ENCODE results near the gene RPTOR.
A peak's percentile ranks its signal among the peaks of the same experiment; 100 is the strongest.

The RPTOR gene

DNA sequence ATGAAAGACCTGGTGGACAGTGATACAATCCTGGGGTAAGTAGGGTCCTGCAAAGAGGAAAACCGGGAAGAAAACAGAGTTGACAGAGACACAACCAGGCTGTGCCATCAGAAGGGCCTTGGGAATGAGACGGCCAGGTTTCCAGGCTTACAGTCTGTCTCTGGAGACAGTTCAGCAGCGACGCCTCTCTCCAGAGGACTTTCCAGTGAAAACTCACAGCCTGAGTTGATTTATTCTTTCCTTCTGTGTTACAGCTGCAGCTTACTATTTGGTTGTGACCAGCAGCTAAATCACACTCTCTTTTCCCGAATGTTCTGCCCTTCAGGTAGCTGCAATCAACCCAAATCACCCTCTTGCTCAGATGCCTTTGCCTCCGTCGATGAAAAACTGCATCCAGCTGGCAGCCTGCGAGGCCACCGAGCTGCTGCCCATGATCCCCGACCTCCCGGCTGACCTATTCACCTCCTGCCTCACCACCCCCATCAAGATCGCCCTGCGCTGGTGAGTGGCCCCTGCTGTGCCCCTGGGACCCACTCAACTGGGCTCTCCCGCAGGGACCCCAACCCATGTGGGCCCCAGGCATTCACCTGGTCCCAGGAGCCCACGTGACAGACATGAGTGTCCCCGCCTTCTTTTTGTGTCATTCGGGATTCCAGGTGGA, 209.2 kb downstream of the RPTOR start:
- DNase-seq, result no peak

DNA sequence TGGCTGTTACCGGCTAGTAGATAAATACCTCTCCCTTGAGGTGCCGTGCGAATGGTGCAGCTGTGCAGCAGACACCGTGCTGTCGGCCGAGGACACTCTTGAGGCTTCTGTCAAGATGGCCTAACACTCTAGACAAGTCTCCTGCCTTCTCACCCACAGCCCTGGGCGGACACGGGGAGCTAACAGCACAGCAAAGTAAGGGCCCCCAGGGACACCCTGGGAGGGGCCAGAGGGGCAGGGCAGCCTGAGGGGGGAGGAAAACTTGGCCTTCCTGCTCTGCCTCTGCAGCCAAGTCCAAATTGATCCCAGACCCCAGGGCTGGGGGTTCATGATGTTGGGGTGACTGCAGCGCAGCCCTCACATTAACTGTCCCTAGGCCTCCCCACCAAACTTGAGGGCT, 210.2 kb downstream of the RPTOR start:
- no peak for DNase-seq

DNA sequence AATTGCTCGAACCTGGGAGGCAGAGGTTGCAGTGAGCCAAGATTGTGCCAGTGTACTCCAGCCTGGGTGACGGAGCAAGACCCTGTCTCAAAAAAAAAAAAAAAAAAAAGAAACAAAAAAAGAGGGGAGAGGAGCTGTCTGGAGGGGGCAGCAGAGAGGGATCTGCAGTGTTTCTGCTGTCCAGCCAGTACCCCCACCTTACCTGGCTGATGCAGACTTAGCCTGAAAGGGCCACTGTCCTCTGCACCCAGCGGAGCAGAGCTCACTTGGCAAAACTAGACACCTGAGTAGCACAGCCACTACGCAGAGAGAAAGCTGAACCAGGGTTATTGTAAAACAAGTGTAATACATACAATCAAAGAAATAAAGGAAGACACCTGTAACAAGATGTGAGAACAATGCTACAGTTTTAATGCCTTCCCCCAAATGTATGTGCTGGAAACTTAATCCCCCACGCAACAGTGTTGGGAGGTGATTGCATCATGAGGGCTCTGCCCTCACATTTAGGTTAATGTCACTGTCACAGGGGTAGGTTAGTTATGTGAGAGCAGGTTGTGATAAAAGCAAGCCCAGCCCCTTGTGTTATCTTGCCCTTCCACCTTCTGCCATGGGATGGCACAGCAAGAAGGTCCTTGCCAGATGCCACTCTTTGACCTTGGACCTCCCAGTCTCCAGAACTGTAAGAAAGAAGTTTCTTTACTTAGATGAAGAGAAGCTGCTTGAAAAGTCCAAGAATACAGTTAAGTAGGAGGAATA, 211.2 kb downstream of the RPTOR start:
- no peak for DNase-seq

DNA sequence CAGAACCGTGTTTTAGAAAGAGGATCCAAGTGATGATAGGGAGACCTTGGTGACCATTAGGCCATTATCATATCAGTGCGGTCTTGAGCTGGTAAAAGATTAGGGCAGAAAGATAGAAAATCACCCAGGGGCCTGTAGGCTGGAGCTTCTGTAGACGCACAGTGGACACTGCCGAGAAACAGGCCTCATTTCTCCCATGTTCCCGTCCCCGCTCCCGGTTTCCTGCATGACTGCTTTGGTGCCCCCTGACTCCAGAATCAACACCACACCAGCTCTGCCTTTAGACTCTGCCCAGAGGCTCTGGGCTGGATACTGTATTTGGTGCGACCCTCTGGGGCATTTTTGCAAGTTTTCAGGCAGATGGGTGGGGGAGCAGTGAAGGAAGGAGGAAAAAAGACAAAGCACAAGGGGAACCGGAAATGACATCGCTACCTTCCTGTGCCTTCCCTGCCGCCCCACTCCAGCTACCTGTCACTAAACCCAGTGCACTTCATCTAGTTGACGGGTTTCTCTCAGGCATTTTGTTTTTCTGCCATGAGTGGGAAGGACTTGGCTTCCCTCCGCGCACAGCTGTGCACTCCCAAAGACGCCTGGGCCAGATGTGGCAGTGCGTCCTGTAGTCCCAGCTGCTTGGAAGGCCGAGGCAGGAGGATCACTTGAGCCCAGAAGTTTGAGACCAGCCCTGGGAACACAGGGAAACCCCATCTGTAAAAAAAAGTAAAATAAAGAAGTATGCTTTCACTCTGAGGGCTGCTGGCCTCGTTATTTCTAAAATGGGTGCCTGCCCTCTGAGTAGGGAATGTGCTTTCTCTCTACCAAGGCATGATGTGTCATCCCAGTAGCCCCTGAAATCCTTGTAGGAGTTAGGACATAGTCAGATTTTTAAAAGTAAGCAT, 214.1 kb downstream of the RPTOR start:
- DNase-seq, result peak; percentile 63

DNA sequence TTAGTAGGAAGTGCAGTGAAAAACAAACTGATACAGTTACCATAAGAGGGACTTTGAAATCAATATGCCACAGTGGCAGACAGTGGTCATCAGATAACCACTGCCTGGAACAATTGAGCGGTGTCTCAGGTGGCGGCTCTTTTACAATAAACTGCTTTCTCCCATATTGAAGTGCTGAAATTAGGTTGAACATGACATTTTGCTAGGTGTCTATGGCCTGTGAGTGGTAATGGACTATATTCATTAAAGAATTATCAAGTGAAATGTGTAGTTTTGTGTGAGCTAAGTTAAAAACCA, 214.7 kb downstream of the RPTOR start:
- DNase-seq, result no peak

DNA sequence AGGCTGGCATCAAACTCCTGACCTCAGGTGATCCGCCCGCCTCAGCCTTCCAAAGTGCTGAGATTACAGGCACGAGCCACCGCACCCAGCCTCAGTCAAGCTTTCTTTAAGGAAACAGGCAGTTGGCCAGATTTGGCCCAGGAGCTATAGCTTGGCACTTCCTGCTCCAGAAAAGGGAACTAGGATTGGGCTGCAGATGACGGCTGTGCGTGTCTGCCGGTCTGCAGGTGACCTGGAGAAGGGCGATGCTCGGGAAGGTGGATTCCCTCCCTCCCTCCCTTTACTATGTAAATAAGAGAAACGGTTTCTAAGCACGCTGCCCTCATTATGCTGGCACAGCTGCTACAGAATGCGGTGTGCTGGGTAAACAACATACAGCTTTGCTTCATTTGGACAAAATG, 215.9 kb downstream of the RPTOR start:
- no peak for DNase-seq

DNA sequence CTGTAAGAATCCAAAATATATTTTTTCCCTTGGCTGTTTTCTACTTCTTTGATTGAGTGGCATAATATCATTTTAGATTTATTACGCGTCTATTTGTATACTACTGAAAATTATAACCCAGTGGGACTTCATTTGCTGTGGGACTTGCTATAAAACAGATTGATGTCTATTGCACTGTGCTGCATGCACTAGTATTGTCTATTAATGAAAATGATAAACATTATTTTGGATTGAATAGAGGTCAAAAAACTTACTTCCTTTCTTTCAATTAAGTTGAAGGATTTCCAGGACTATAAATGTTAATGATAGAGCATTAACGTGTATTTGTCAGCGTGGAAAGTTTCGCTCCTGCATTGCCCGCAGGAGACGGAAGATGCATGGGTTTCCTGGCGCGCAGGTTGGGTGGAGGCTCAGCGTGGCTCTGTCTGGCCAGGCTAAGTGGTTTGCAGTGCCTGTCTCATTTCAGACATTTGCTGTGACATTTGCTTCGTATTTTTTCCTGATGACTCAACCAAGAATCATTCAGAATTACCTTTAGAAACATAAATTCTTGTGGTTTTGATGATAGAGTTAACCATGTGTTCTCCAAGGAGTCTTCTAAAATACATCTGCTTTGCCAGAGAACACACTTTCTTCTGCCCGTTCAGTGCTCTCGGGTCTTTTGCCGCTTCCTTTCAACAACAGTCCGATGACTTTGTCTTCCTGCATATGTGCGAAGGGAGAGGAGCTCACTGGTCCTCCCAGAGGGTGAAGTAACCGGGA, 216.7 kb downstream of the RPTOR start:
- peak; percentile 66 for DNase-seq

DNA sequence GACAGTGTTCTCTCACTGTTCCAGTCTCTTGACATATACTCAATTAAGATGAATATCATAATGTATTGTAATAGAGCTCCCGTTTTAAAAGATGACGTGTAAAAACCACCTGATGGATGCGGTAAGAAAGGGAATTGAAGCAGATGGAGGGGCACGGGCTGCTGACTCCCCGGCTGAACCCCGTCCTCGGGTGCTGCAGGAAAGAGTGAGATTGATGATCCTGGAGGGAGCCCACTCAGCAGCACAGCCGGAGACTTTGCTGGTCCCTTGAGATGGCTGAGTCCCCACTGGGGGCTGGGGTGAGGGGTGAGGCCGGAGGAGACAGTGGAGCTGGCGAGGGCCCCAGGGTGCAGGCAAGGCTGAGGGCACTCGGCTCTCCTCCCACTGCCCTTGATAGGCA, 217.4 kb downstream of the RPTOR start:
- no peak for DNase-seq

DNA sequence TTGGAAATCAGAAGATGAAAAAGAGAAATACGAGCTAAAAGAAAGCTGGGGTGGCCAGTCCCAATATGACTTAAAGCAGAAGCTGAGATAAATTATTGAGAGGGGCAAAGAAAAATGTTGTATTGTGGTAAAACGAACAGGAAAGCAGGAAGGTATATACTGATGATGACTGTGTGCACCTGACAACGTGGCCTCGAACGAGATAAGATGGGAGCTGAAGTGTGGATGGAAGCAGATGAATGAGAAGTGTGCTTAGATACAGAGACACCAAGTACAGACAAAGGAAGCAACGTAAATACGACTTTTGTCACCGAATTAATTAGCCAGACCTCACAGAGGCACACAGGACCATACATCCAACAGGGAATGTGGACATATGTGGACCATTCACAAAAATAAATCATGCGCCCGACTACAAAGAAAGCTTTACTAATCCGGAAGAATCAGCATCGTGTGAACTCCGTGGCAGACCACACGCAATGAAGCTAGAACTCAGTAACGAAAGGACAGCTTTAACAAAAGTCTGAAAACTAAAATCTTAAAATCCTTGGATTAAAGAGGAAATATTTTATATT, 218.7 kb downstream of the RPTOR start:
- no peak for DNase-seq

DNA sequence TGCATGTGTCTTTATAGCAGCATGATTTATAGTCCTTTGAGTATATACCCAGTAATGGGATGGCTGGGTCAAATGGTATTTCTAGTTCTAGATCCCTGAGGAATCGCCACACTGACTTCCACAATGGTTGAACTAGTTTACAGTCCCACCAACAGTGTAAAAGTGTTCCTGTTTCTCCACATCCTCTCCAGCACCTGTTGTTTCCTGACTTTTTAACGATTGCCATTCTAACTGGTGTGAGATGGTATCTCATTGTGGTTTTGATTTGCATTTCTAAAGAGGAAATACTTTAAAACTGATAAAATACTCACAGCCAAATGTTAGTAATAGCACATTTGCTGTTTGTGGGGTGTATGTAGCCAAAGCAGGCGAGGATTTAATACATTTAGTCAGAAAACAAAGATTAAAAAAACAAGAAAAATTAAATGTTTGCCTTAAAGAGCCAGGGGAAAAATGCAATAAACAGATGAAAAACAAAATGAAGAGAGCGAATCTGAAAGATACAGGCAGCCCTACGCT, 220.0 kb downstream of the RPTOR start:
- peak; percentile 44 for DNase-seq

DNA sequence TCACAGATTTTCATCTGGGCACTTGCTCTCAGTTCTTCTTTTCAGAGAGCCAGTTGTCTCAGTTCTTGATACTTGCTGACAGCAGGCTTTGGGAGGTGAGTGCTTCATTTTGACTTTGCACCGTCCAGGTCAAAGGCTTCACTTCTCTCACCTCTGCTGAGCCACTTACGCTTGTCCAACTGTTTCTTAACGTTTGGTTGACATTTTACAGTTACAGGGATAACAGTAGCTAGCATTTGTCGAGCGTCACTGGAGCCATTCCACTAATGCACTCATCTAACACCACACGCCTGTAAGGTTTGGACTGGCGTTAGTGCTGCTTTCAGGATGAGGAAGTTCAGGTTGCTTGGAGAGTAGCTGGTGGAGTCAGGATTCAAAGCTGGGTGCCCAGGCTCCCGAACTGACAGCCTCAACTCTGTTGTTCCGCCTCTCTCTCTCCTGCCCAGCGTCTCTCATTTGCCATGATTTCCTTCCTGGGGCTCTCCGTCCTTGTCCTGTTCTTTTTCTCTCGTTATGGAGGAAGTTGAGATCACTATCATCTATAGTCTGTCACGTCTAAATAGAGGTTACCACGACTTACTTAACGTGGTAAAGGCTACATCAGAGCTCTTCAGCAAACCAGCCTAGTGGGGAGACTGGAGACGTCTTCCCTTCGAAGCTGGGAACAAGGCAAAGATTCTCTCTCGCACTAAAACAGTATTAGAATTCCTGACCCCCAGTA, 220.8 kb downstream of the RPTOR start:
- peak; percentile 37 for DNase-seq

DNA sequence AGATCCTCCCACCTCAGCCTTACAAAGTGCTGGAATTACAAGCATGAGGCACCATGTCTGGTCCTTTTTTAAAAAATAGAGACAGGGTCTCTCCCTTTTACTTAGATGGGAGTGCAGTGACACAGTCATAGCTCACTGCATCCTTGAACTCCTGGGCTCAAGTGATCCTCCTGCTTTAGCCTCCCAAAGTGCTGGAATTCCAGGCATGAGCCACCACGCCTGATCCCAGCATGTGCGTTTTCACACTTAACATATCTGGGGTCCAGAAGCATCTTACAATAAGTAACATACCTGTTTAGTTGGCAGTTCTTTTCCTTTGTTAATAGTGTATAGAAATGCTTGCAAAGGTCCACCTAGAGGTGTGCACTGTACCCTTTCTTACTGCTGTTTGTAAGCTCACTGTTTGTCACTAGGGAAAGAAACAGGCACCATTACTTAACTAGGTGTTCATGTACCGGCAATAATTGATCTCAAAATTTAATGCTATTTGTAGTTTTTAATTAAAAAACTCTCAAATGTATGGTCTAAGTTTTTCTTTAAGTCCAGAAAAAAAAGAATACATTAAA, 221.7 kb downstream of the RPTOR start:
- DNase-seq, result no peak

DNA sequence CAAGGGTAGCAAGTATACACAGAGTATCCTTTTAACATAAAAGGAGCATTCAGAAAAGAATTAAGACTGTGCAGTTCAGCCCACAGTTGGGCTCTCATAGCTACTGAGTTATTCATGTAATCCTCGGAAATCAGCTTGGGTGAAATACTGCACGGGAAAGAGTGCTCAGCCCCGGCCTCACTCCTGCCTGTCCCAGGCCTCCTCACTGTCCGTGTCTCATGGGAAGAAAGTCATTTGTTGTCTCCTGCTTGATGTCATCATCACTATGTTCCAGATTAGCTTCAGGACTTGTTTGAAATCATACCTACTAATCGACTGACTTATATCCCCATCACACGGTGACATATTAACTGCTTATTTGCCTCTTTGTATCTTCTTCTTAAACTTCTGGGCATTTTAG, 223.8 kb downstream of the RPTOR start:
- no peak for DNase-seq

DNA sequence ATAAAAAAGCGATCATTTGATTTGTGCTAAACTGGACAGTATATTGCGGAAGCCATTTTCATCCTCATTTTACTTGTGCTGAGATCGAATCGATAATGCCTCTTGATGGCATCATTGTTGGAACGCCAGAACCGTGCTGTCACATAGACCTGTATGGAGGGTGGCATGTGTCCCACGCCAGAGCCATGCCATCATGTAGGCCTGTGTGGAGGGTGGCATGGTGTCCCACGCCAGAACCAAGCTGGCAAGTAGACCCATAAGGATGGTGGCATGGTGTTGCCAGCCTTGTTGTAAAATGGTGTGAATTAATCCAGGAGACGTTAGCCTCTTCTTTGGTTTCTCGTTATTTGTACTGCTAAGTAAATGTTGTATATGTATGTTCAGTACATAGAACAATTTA, 224.3 kb downstream of the RPTOR start:
- DNase-seq, result no peak

DNA sequence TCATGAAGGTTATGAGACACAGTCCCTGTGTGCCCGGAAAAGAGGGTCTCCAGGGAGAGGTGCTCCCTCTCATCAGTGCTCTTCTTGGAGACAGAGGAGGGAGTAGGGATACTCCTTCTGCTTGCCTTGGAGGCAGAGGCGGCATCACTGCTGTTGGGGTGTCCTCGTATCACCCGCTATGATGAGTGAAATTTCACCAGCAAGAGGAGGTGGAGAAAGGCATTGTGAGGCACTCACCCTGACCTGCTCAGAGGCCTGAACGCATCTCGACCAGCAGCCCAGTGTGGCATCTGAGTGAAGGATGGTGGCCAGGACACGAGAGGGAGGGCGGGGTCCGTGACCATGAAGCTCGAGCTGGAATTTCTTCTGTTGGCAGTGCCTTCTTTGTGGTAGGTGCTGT, 224.9 kb downstream of the RPTOR start:
- no peak for DNase-seq

DNA sequence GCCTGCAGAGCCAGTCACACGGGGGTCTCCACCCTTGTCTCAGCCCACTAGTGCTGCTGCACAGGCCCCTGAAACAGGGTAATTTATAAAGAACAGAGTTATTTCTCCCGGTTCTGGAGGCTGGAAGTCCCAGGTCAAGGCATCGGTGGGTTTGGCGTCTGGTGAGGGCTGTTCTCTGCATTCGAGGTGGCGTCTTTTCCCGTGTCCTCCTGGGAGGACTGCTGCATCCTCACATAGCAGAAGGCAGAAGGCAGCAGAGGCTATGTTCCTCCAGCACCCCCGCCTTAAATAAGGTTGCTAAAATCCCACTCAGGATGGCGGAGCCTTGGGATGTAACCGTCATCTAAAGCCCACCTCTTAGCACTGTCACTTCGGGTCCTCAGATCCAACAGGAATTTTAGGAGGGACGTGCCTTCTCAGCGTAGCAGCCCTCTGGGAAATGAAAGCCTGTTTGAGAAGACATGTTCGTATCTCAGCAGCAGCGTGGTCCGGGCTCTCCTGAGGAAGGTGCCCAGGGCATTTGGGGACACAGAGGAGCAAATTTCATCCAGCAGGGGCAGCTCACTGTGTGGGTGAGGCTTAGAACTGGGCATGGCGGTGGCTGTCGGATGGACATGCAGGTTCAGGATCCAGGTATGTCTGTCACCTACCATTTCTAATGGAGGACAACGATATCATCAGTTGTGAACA, 225.4 kb downstream of the RPTOR start:
- no peak for DNase-seq

DNA sequence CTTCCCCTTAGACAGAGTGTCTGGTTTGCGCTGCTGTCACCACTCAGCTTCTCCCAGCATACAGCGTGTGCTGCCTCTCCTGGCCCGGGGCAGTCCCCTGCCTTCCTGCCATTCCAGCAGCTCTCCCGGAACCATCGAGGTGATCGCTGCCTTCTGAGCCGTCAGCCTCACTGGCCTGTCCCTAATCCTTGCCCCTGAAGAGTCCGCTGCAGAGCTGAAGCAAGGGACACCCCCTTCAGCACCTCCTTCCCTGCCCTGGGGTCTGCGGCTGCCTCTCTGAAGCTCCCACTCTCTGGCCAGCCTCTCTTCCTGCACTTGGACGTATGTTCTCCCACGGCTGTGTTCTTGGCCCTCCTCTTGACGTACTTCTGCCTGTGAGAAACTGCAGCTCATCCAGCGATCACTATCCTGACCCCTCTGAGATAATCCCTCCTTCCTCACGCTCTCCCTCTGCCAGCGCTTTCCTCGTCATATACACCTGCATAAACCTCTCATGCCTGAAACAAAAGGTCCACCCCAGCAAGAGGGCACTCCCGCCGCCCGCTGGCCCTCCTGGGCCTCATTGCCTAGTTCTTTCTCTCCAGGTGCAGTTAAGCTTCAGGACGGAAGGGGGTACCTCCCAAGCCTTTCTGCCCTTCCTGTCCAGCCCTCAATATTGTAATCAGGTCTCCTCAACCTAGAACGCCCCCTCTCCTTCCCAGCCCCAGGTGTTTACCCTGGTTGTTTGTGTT, 226.4 kb downstream of the RPTOR start:
- DNase-seq, result no peak

DNA sequence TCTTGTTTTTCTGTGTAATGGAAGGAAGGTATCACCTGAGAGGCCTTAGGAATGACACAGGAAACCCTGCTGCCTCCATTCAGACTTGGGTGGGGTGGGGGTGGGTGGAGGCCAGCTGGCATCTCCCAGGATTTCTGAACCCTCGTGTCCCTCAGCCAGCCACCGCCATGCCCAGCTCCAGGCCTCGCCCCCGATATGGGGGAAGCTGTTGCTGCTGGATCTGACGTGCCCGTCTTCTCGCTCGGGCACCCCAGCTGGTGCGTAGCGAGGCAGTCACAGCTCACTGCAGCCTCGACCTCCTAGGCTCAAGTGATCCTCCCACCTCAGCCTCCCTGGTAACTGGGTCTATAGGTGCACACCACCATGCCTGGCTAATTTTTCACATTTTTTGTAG, 227.0 kb downstream of the RPTOR start:
- DNase-seq, result no peak

DNA sequence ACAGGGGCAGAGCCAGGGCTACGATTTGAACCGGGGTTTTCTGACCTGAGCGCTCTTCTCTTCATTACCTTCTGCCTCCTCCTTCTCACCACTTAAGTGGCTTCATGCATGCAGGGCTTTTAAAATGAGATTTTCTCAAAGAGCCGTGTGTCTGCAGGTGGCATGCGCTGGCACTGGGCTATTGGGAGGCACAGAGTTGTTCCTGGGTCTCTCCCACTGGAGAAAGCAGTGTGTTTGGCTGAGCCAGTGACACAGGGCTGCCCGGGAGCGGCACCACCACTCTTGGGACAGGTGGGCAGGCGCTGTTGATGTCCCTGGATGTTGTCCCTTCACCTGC, 228.2 kb downstream of the RPTOR start:
- DNase-seq, result no peak

DNA sequence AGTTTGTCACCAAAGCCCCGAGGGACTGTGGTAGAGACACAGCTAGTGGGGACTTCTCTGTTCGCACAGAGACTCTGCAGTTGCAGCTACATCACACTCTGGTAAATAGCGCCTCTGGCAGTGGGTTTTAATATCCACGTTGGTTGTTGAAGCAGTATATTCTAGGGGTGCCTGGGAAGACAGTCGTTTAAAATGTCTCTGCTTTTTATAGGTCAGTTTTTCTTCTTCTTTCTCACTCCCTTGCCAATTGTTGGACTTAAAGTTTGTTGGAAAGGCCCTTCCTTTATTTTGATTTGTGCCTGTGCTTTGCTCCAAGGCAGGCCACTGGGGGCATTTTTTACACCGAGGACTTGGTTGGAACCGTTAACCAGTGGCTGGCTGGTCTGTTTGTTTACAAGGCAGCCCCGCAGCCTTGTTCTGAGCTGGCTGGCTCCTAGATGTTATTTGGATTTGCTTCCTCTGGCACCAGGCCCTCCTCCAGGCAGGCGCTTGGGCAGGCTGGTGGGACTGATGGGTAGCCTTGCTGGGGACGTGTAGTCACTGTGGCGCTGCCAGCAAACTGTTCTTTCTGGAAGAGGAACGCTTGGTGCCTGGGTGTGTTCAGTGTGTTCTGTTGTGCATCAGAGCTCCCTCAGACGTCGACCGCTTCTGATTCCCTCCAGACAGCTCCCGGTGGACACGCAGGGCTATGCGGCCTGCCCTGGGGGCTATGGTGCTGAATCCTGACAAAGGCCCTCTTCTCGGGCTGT, 228.8 kb downstream of the RPTOR start:
- no peak for DNase-seq
